GM12873 (cell line): ENCODE data around the gene PCNX3.

Experiments used
- CTCF ChIP-seq: IDR thresholded peaks from 2 replicates; pipeline ENCODE4 v1.5.1; 2012; ENCODE audit warnings: low read depth, mild to moderate bottlenecking, moderate library complexity, low read length, control low read depth; ENCODE audit not compliant: insufficient read depth; ENCODE audit errors: missing control alignments

The PCNX3 gene

GRCh38 chr11:65607614-65608426 lies 7.8 kb upstream of the PCNX3 start:
- no peak for TF ChIP-seq CTCF

- TF ChIP-seq CTCF, result no peak
Observed at GRCh38 chr11:65609229-65609628, 6.3 kb upstream of the PCNX3 start.

- no peak for TF ChIP-seq CTCF
Observed at GRCh38 chr11:65609665-65610064, 5.9 kb upstream of the PCNX3 start.

GRCh38 chr11:65610404-65610803 lies 5.2 kb upstream of the PCNX3 start:
- TF ChIP-seq CTCF, result no peak

GRCh38 chr11:65611028-65611757 lies 4.4 kb upstream of the PCNX3 start:
- TF ChIP-seq CTCF, result no peak

- TF ChIP-seq CTCF, result no peak
Observed at GRCh38 chr11:65611758-65612603, 3.6 kb upstream of the PCNX3 start.

- TF ChIP-seq CTCF, result no peak
Observed at GRCh38 chr11:65612691-65613090, 2.9 kb upstream of the PCNX3 start.
